GM12878 (cell line): ENCODE results near the gene REXO1. TPM values are rescaled to one million over a fixed set of nuclear protein-coding genes. Genes with fewer than 3 reads are reported as not detected.

Source experiments
- ATAC-seq: fragments of 200-7000 bp; cut with Tn5 transposase; 3 replicates; pipeline ENCODE4 v1.9.1; 2020; ENCODE audit warnings: mild to moderate bottlenecking, moderate library complexity
- BruUV-seq: library from RNA; stranded (reverse); fragments of 400-500 nt; replicated peaks from 2 replicates; lab custom pipeline; 2021; lab: Mats Ljungman, UMichigan
- CTCF ChIA-PET: fragments of 300-600 bp; sonication (Branson Sonifier 250); formaldehyde crosslinking; extraction: SDS; loops from one replicate; lab custom pipeline; 2021; ENCODE audit warnings: inconsistent platforms; lab: Yijun Ruan, JAX
- POLR2A ChIA-PET: fragments of 350-600 bp; formaldehyde crosslinking; extraction: SDS; loops from one replicate; lab custom pipeline; 2021; ENCODE audit warnings: inconsistent platforms; lab: Charles Lee
- RAD21 ChIA-PET: fragments of 300-600 bp; sonication (Branson Sonifier 250); formaldehyde crosslinking; loops from one replicate; lab custom pipeline; 2023; ENCODE audit warnings: antibody characterized with exemption; ENCODE audit not compliant: unreplicated experiment; lab: Charles Lee
- SMC1A ChIA-PET: fragments of 300-600 bp; sonication (Branson Sonifier 250); formaldehyde crosslinking; loops from one replicate; lab custom pipeline; 2023; ENCODE audit not compliant: unreplicated experiment, uncharacterized antibody; lab: Charles Lee
- DNase-seq: peaks from one replicate; pipeline ENCODE4 v3.0.0-alpha.2; 2011; ENCODE audit warnings: low read depth, low spot score
- FAIRE-seq: peaks from 3 replicates; lab custom pipeline; 2011; peaks lifted over from hg19 to GRCh38; lab: Jason Lieb, UNC
- H2AFZ ChIP-seq: 2 replicates; pipeline ENCODE4 v1.6.0; 2011; ENCODE audit warnings: low read depth, low read length, control low read depth; ENCODE audit not compliant: control insufficient read depth
- H3K27ac ChIP-seq: 2 replicates; pipeline ENCODE4 v1.5.1; 2011; ENCODE audit warnings: control low read depth; ENCODE audit not compliant: control insufficient read depth, insufficient read depth
- H3K27me3 ChIP-seq, 2 experiments: replicated peaks in 1 of 2; 2 replicates each; pipeline versions ENCODE4 v1.6.0 to v1.6.1; 2011; ENCODE audit warnings: low read length in 1 of 2; ENCODE audit not compliant: control insufficient read depth in 2 of 2, insufficient read depth in 2 of 2
- H3K36me3 ChIP-seq, 2 experiments: 2 replicates each; pipeline ENCODE4 v1.5.1; 2011; ENCODE audit warnings: low read length in 1 of 2; ENCODE audit not compliant: control insufficient read depth in 2 of 2, insufficient read depth in 2 of 2
- H3K4me1 ChIP-seq: 2 replicates; pipeline ENCODE4 v1.6.1; 2011; ENCODE audit warnings: mild to moderate bottlenecking, low read length, moderate library complexity, mixed read lengths; ENCODE audit not compliant: control insufficient read depth, insufficient read depth
- H3K4me2 ChIP-seq: 2 replicates; pipeline ENCODE4 v1.6.0; 2011; ENCODE audit warnings: control low read depth; ENCODE audit not compliant: control insufficient read depth, insufficient read depth
- H3K4me3 ChIP-seq: fragments of 200-600 bp; sonication (generic); 2 replicates; pipeline ENCODE4 v1.5.1; 2016
- H3K79me2 ChIP-seq: 2 replicates; pipeline ENCODE4 v1.6.0; 2011; ENCODE audit warnings: low read length; ENCODE audit not compliant: control insufficient read depth, insufficient read depth
- H3K9ac ChIP-seq: 2 replicates; pipeline ENCODE4 v1.8.0; 2011; ENCODE audit warnings: low read length, control low read depth, mixed read lengths; ENCODE audit not compliant: control insufficient read depth, insufficient read depth
- H3K9me3 ChIP-seq: replicated peaks from 3 replicates; pipeline ENCODE4 v1.5.1; 2011; ENCODE audit warnings: mild to moderate bottlenecking, low read length; ENCODE audit not compliant: control insufficient read depth, insufficient read depth
- H4K20me1 ChIP-seq: 2 replicates; pipeline ENCODE4 v1.6.0; 2011; ENCODE audit not compliant: control insufficient read depth, insufficient read depth
- ATF7 ChIP-seq: fragments of 450-650 bp; IDR thresholded peaks from 2 replicates; pipeline ENCODE4 v1.6.1; 2016; ENCODE audit warnings: low read depth, mild to moderate bottlenecking
- BCLAF1 ChIP-seq: fragments of 450-650 bp; IDR thresholded peaks from 2 replicates; pipeline ENCODE4 v1.6.1; 2017; ENCODE audit warnings: antibody characterized with exemption, mild to moderate bottlenecking, moderate library complexity
- HDGF ChIP-seq: fragments of 450-650 bp; IDR thresholded peaks from 2 replicates; pipeline ENCODE4 v1.6.1; 2016; ENCODE audit warnings: antibody characterized with exemption
- IKZF1 ChIP-seq: fragments of 450-650 bp; conservative IDR thresholded peaks from 2 replicates; pipeline ENCODE4 v1.6.1; 2017; ENCODE audit warnings: antibody characterized with exemption, mild to moderate bottlenecking
- MAX ChIP-seq: IDR thresholded peaks from 2 replicates; pipeline ENCODE4 v1.6.1; 2012; ENCODE audit warnings: low read depth, low read length, improper control_type of control experiment
- MLLT1 ChIP-seq: fragments of 450-650 bp; IDR thresholded peaks from 2 replicates; pipeline ENCODE4 v1.6.1; 2016; ENCODE audit warnings: mild to moderate bottlenecking
- NFXL1 ChIP-seq: fragments of 450-650 bp; IDR thresholded peaks from 2 replicates; pipeline ENCODE4 v1.6.1; 2017; ENCODE audit warnings: antibody characterized with exemption, mild to moderate bottlenecking, borderline replicate concordance
- PAX5 ChIP-seq: IDR thresholded peaks from 2 replicates; pipeline ENCODE4 v1.6.1; 2011; ENCODE audit warnings: low read depth, low read length, borderline replicate concordance
- POLR2AphosphoS2 ChIP-seq: IDR thresholded peaks from 2 replicates; pipeline ENCODE4 v1.6.1; 2011; ENCODE audit warnings: low read depth, mild to moderate bottlenecking, low read length, improper control_type of control experiment, moderate library complexity
- SMAD1 ChIP-seq: fragments of 450-650 bp; IDR thresholded peaks from 2 replicates; pipeline ENCODE4 v1.6.1; 2018; ENCODE audit warnings: mild to moderate bottlenecking, low read depth; ENCODE audit not compliant: partially characterized antibody
- TBL1XR1 ChIP-seq: IDR thresholded peaks from 2 replicates; pipeline ENCODE4 v1.6.1; 2012; ENCODE audit warnings: low read depth, low read length, improper control_type of control experiment
- TCF7 ChIP-seq: IDR thresholded peaks from 2 replicates; pipeline ENCODE4 v1.6.1; 2014; ENCODE audit warnings: antibody characterized with exemption, borderline replicate concordance
- USF1 ChIP-seq: IDR thresholded peaks from 2 replicates; pipeline ENCODE4 v1.6.1; 2011; ENCODE audit warnings: borderline replicate concordance, low read depth, mild to moderate bottlenecking, moderate library complexity, mixed read lengths, low read length; ENCODE audit not compliant: insufficient read depth; ENCODE audit errors: extremely low read length
- ZBED1 ChIP-seq: IDR thresholded peaks from 2 replicates; pipeline ENCODE4 v1.6.1; 2016; ENCODE audit warnings: borderline replicate concordance
- ZNF592 ChIP-seq: fragments of 450-650 bp; IDR thresholded peaks from 2 replicates; pipeline ENCODE4 v1.6.1; 2017; ENCODE audit warnings: mild to moderate bottlenecking, moderate library complexity
- ZZZ3 ChIP-seq: IDR thresholded peaks from 2 replicates; pipeline ENCODE4 v1.6.1; 2011; ENCODE audit warnings: low read depth; ENCODE audit not compliant: control insufficient read depth, insufficient read length
- WGBS: methylation state at CpG from one replicate; pipeline ENCODE4 v1.1.6; 2016; ENCODE audit warnings: low lambda C conversion rate; ENCODE audit not compliant: insufficient replicate concordance, insufficient coverage; ENCODE audit errors: missing lambda C conversion rate; 5-methylcytosine and 5-hydroxymethylcytosine counted together
- in situ Hi-C: fragments of 300-500 bp; cut with MboI; formaldehyde crosslinking; loops from 9 replicates; pipeline ENCODE4 v1.14.3; 2018; ENCODE audit warnings: mixed read lengths
- intact Hi-C: fragments of 100-400 bp; cut with micrococcal nuclease; formaldehyde crosslinking; loops from one replicate; pipeline ENCODE4 v1.14.2; 2022; ENCODE audit not compliant: unreplicated experiment
- polyA plus RNA-seq, 11 experiments: library from polyadenylated mRNA; depleted of rRNA in 4 of 11; unstranded in 6 of 11; stranded (reverse) in 5 of 11; fragments of >200 nt; fragmentation: Nextera tagmentation in 4 of 11; fragmentation: Illumina TruSeq in 1 of 11; extraction: Ambion mirVana in 4 of 11; extraction: Trizol in 1 of 11; gene quantifications; 1 replicate in 1 of 11; 2 replicates in 10 of 11; pipeline versions ENCODE4 v1.2.1 to v1.2.3, GENCODE V29; 2011 to 2016; ENCODE audit warnings: inconsistent platforms in 2 of 11, missing spikeins in 2 of 11, low read depth in 1 of 11
- total RNA-seq, 4 experiments: library from RNA; depleted of rRNA in 3 of 4; stranded (reverse); fragments of >200 nt in 3 of 4; fragmentation: Illumina TruSeq in 1 of 4; extraction: Trizol in 1 of 4; gene quantifications; 2 replicates each; pipeline versions ENCODE4 v1.2.1 to v1.2.3, GENCODE V29; 2013 to 2021

Gene REXO1
- total and polyA plus RNA-seq, 10 of the 15 experiments (the other 5 are each of a cell fraction or from before 2014, with no cell fraction given), result 0.03 to 45.2 (median 8.4) TPM

- ChIA-PET SMC1A (no interaction called here), RAD21 (no interaction called here), POLR2A (no interaction called here), CTCF (interaction anchor here (0.6 to 3.2 kb wide), 6 partner anchors 11 to 110 kb away, joined by 3 to 22 read pairs (median 5); no protein-coding TSS in a partner anchor)
- DNase-seq (no peak), ATAC-seq (no peak), FAIRE-seq (no peak)
- intact Hi-C loops (no loop called here), in situ Hi-C loops (no loop called here)
- H3K79me2 ChIP-seq, result no peaks in the 10 kb centered on the region
- no peak overlapping the region for H3K9ac ChIP-seq
- WGBS, result 45% methylated on average over 7 of the region's 7 CpGs
- no peak overlapping the region for H3K4me2 ChIP-seq
- H3K27ac ChIP-seq, result no peak overlapping the region
- peaks cover 0 to 2% of the 10 kb centered on the region in 2 experiments; a peak in 3 of 4 replicates for H3K27me3 ChIP-seq
- no TSS peak for BruUV-seq
- H2AFZ ChIP-seq, result no peak overlapping the region
- no peaks in the 10 kb centered on the region; the same call in 2 of the 3 replicates for H3K9me3 ChIP-seq
- no peaks in the 10 kb centered on the region for H3K36me3 ChIP-seq
- no peaks in the 10 kb centered on the region for H4K20me1 ChIP-seq
- H3K4me3 ChIP-seq, result no peak overlapping the region
- no peaks in the 10 kb centered on the region for H3K4me1 ChIP-seq
- TF ChIP-seq ZBED1 (no peak), ZNF592 (no peak), ATF7 (no peak), IKZF1 (no peak), USF1 (no peak), PAX5 (no peak), SMAD1 (no peak), TCF7 (no peak), POLR2AphosphoS2 (no peak), NFXL1 (no peak), TBL1XR1 (no peak), MLLT1 (no peak), ZZZ3 (no peak), MAX (no peak), BCLAF1 (no peak), HDGF (no peak)
Measured at GRCh38 chr19:1782521-1782920, 65.8 kb downstream of the REXO1 start.
